HepG2 (cell line): ENCODE measurements around the gene SUPT6H. TPM values are rescaled to one million over a fixed set of nuclear protein-coding genes. Genes with fewer than 3 reads are reported as not detected.
A peak's percentile ranks its signal among the peaks of the same experiment; 100 is the strongest.

ENCODE experiments used
- ATAC-seq: fragments of 200-7000 bp; cut with Tn5 transposase; 3 replicates; pipeline ENCODE4 v1.9.1; 2020; ENCODE audit warnings: mild to moderate bottlenecking, moderate library complexity
- BruUV-seq: library from RNA; stranded (reverse); fragments of 400-500 nt; replicated peaks from 2 replicates; lab custom pipeline; 2021; lab: Mats Ljungman, UMichigan
- CTCF ChIA-PET: fragments of 300-600 bp; formaldehyde crosslinking; extraction: SDS; loops from one replicate; lab custom pipeline; 2021; ENCODE audit warnings: low total read pairs, inconsistent platforms, low intra/inter-chr PET ratio; lab: Yijun Ruan, JAX
- POLR2A ChIA-PET: fragments of 350-600 bp; sonication (Branson Sonifier 250); formaldehyde crosslinking; loops from one replicate; lab custom pipeline; 2020; ENCODE audit warnings: antibody characterized with exemption, inconsistent platforms; lab: Yijun Ruan, JAX
- DNase-seq: peaks from one replicate; pipeline ENCODE4 v3.0.0-alpha.2; 2015; ENCODE audit warnings: low spot score
- FAIRE-seq: peaks from 3 replicates; lab custom pipeline; 2011; peaks lifted over from hg19 to GRCh38; lab: Jason Lieb, UNC
- H2AFZ ChIP-seq: one replicate; pipeline ENCODE4 v1.6.1; 2011; ENCODE audit warnings: low read length, inconsistent platforms
- H3K27ac ChIP-seq: fragments of 300-600 bp; 3 replicates; pipeline ENCODE4 v1.8.0; 2011; ENCODE audit warnings: mixed run types, mild to moderate bottlenecking, mixed read lengths, low read length, inconsistent platforms; ENCODE audit not compliant: insufficient read depth; ENCODE audit errors: extremely low read length
- H3K27me3 ChIP-seq, 2 experiments: fragments of 200-600 bp in 1 of 2; 2 replicates in 1 of 2; 3 replicates in 1 of 2; pipeline versions ENCODE4 v1.6.0 to v1.8.0; 2011; ENCODE audit warnings: low read length in 2 of 2, mild to moderate bottlenecking in 2 of 2, moderate library complexity in 2 of 2, inconsistent platforms in 1 of 2; ENCODE audit not compliant: insufficient read depth in 2 of 2, control insufficient read depth in 1 of 2
- H3K36me3 ChIP-seq, 2 experiments: fragments of 200-600 bp in 1 of 2; replicated peaks in 1 of 2; 2 replicates in 1 of 2; 3 replicates in 1 of 2; pipeline versions ENCODE4 v1.5.1 to v1.8.0; 2011; ENCODE audit warnings: low read length in 2 of 2, inconsistent platforms in 1 of 2; ENCODE audit not compliant: insufficient read depth in 2 of 2, control insufficient read depth in 1 of 2
- H3K4me1 ChIP-seq: 2 replicates; pipeline ENCODE4 v1.5.1; 2012; ENCODE audit warnings: low read length, inconsistent platforms; ENCODE audit not compliant: insufficient read depth
- H3K4me2 ChIP-seq: 2 replicates; pipeline ENCODE4 v1.6.0; 2011; ENCODE audit warnings: low read depth, low read length, inconsistent platforms
- H3K4me3 ChIP-seq, 3 experiments: fragments of 200-600 bp in 1 of 3; sonication (generic), shearing (Covaris generic) in 1 of 3; replicated peaks in 1 of 3; 2 replicates each; pipeline ENCODE4 v1.5.1; 2011 to 2016; ENCODE audit warnings: low read length in 3 of 3, inconsistent platforms in 2 of 3, low read depth in 2 of 3, mild to moderate bottlenecking in 2 of 3, control low read depth in 1 of 3, mixed read lengths in 1 of 3; ENCODE audit not compliant: insufficient read depth in 1 of 3
- H3K79me2 ChIP-seq: one replicate; pipeline ENCODE4 v1.6.1; 2011; ENCODE audit warnings: low read length, inconsistent platforms; ENCODE audit not compliant: insufficient read depth
- H3K9ac ChIP-seq: 2 replicates; pipeline ENCODE4 v1.6.0; 2011; ENCODE audit warnings: mild to moderate bottlenecking, low read depth, low read length, inconsistent platforms; ENCODE audit not compliant: insufficient read depth
- H3K9me3 ChIP-seq: 2 replicates; pipeline ENCODE4 v1.5.1; 2012; ENCODE audit warnings: mild to moderate bottlenecking, low read length
- H4K20me1 ChIP-seq: 2 replicates; pipeline ENCODE4 v1.6.0; 2011; ENCODE audit warnings: inconsistent platforms, mild to moderate bottlenecking, low read length, moderate library complexity; ENCODE audit not compliant: insufficient read depth
- AGO2 ChIP-seq: fragments of 200-400 bp; formaldehyde crosslinking; optimal IDR thresholded peaks from 2 replicates; pipeline ENCODE3; 2017; ENCODE audit warnings: mild to moderate bottlenecking, low read depth, low read length, moderate library complexity
- BRD4 ChIP-seq: sonication (generic); formaldehyde crosslinking; IDR thresholded peaks from 2 replicates; pipeline ENCODE4 v1.4.0; 2020; ENCODE audit warnings: missing genetic modification reagents
- E2F1 ChIP-seq: sonication (generic); formaldehyde crosslinking; IDR thresholded peaks from 2 replicates; pipeline ENCODE4 v1.5.0; 2020; ENCODE audit warnings: missing genetic modification reagents
- HIVEP1 ChIP-seq: sonication (generic); formaldehyde crosslinking; IDR thresholded peaks from 2 replicates; pipeline ENCODE4 v1.4.0; 2020; ENCODE audit warnings: mild to moderate bottlenecking, missing genetic modification reagents
- HMGXB4 ChIP-seq, 2 experiments: sonication (generic) in 1 of 2; formaldehyde crosslinking in 1 of 2; IDR thresholded peaks; 2 replicates each; pipeline versions ENCODE4 v1.4.0 to v1.6.1; 2018 to 2020; ENCODE audit warnings: missing genetic modification reagents in 2 of 2, borderline replicate concordance in 1 of 2, low read depth in 1 of 2, mild to moderate bottlenecking in 1 of 2, missing biosample characterization in 1 of 2
- POLR2A ChIP-seq, 2 experiments: IDR thresholded peaks; 2 replicates each; pipeline ENCODE4 v1.6.1; 2011; ENCODE audit warnings: low read depth in 2 of 2, low read length in 2 of 2, mild to moderate bottlenecking in 1 of 2, moderate library complexity in 1 of 2; ENCODE audit not compliant: insufficient read depth in 1 of 2
- RBFOX2 ChIP-seq: fragments of 200-400 bp; formaldehyde crosslinking; IDR thresholded peaks from 2 replicates; pipeline ENCODE4 v1.6.1; 2017; ENCODE audit warnings: low read depth, mild to moderate bottlenecking, low read length
- SALL2 ChIP-seq: sonication (generic); formaldehyde crosslinking; IDR thresholded peaks from 2 replicates; pipeline ENCODE4 v1.8.1; 2023; ENCODE audit warnings: mild to moderate bottlenecking, missing genetic modification reagents, inconsistent platforms
- ZBTB38 ChIP-seq: sonication (generic); formaldehyde crosslinking; IDR thresholded peaks from 2 replicates; pipeline ENCODE4 v1.5.1; 2020; ENCODE audit warnings: mild to moderate bottlenecking, missing genetic modification reagents
- ZNF10 ChIP-seq: sonication (generic); formaldehyde crosslinking; IDR thresholded peaks from 2 replicates; pipeline ENCODE4 v1.4.0; 2020; ENCODE audit warnings: mild to moderate bottlenecking, low read depth, missing genetic modification reagents, borderline replicate concordance
- ZNF713 ChIP-seq: sonication (generic); formaldehyde crosslinking; IDR thresholded peaks from 2 replicates; pipeline ENCODE4 v1.4.0; 2020; ENCODE audit warnings: mild to moderate bottlenecking, missing genetic modification reagents
- WGBS: methylation state at CpG from one replicate; pipeline ENCODE4 v1.1.6; 2017; ENCODE audit warnings: low lambda C conversion rate; 5-methylcytosine and 5-hydroxymethylcytosine counted together
- in situ Hi-C: cut with HindIII; loops from 2 replicates; pipeline ENCODE4 v1.10.0; 2017; ENCODE audit warnings: low pct_unique_long_range_greater_than_20kb; ENCODE audit not compliant: extremely low pct_ligation_motif_present
- intact Hi-C: fragments of 100-400 bp; cut with micrococcal nuclease; formaldehyde crosslinking; loops from one replicate; pipeline ENCODE4 v1.10.0; 2022; ENCODE audit not compliant: unreplicated experiment
- polyA plus RNA-seq, 8 experiments: library from polyadenylated mRNA; depleted of rRNA in 3 of 8; stranded (reverse) in 7 of 8; unstranded in 1 of 8; fragments of >200 nt; fragmentation: Illumina TruSeq in 4 of 8; extraction: Trizol in 4 of 8; gene quantifications; 2 replicates each; pipeline versions ENCODE4 v1.2.1 to v1.2.3, GENCODE V29; 2011 to 2016; ENCODE audit warnings: low read depth in 4 of 8, missing spikeins in 1 of 8, mixed read lengths in 1 of 8; ENCODE audit not compliant: insufficient read depth in 1 of 8
- total RNA-seq, 5 experiments: library from RNA; depleted of rRNA; stranded (reverse); fragments of >200 nt; fragmentation: Illumina TruSeq; extraction: Trizol; gene quantifications; 2 replicates each; pipeline ENCODE4 v1.2.3, GENCODE V29; 2016; ENCODE audit warnings: low read depth in 1 of 5

The SUPT6H gene
- total and polyA plus RNA-seq, 2 of the 13 experiments (the other 11 are each of a cell fraction or from before 2014, with no cell fraction given): 32.7 to 39.9 TPM

- DNase-seq: no peak
- no peak overlapping the region for H3K27ac ChIP-seq
- peaks cover 39 to 43% of the 10 kb centered on the region in 2 experiments for H3K36me3 ChIP-seq
- H3K9me3 ChIP-seq: no peaks in the 10 kb centered on the region
- no peak for TF ChIP-seq SALL2 (CRISPR knock-in tag)
- no peak for TF ChIP-seq E2F1 (CRISPR knock-in tag)
- TF ChIP-seq BRD4 (CRISPR knock-in tag): no peak
- 0 out of 2 replicates have a peak, but pooled peaks have one; percentile 14 for TF ChIP-seq ZBTB38 (CRISPR knock-in tag)
- no peak for TF ChIP-seq ZNF10 (CRISPR knock-in tag)
- peak; percentile 18 to 35; a peak in 3 of 4 replicates for TF ChIP-seq POLR2A (IDR thresholded peaks at IDR 0.05; ENCODE audit: insufficient read depth in 1 of 2, low read depth in 2 of 2, low read length in 2 of 2)
- TF ChIP-seq HMGXB4 (CRISPR knock-in tag; IDR thresholded peaks at IDR 0.05; ENCODE audit: borderline replicate concordance in 1 of 2, low read depth in 1 of 2): no peak
- peak; percentile 45 for TF ChIP-seq RBFOX2
- TF ChIP-seq ZNF713 (CRISPR knock-in tag): no peak
- no peak for TF ChIP-seq HIVEP1
- TF ChIP-seq AGO2: peak; percentile 78
- H2AFZ ChIP-seq: no peak overlapping the region
- peaks cover 51% of the 10 kb centered on the region for H3K4me1 ChIP-seq
- WGBS: 96% methylated on average over 12 of the region's 18 CpGs
- peaks cover 52% of the 10 kb centered on the region for H4K20me1 ChIP-seq
- in situ Hi-C loops: loop anchor here (25.0 kb wide), 1 partner anchor 363 kb away; no protein-coding TSS in a partner anchor
- peaks cover 33% of the 10 kb centered on the region for H3K79me2 ChIP-seq
- no peak for FAIRE-seq
- no peak for ATAC-seq
- ChIA-PET POLR2A (interaction anchor here (1.2 to 12.3 kb wide), 3 partner anchors 21 to 103 kb away, joined by 4 to 590 read pairs (median 5); partner anchors contain the start of genes NEK8, RPL23A and TLCD1), CTCF (interaction anchor here (1.5 to 4.1 kb wide), 2 partner anchors 22 to 154 kb away, joined by 4 to 142 read pairs; partner anchors contain the start of genes DHRS13, NEK8 and TLCD1)
- H3K9ac ChIP-seq: no peak overlapping the region
- no peak overlapping the region for H3K4me2 ChIP-seq
- H3K27me3 ChIP-seq: no peaks in the 10 kb centered on the region; a peak in 1 of 5 replicates
- H3K4me3 ChIP-seq: no peak overlapping the region
- intact Hi-C loops: no loop called here
- BruUV-seq: no TSS peak
Measured at GRCh38 chr17:28748852-28749515, 87.0 kb downstream of the SUPT6H start.
